ENCODE results near the gene GABARAP.

Gene GABARAP

GRCh38 chr17:7261379-7262191 lies 19.3 kb upstream of the GABARAP start:
- CTCF ChIA-PET, result interaction anchor here (1.6 kb wide), 1 partner anchor 35 kb away, joined by 6 read pairs; no protein-coding TSS in a partner anchor
- TF ChIP-seq, protein P1, sequence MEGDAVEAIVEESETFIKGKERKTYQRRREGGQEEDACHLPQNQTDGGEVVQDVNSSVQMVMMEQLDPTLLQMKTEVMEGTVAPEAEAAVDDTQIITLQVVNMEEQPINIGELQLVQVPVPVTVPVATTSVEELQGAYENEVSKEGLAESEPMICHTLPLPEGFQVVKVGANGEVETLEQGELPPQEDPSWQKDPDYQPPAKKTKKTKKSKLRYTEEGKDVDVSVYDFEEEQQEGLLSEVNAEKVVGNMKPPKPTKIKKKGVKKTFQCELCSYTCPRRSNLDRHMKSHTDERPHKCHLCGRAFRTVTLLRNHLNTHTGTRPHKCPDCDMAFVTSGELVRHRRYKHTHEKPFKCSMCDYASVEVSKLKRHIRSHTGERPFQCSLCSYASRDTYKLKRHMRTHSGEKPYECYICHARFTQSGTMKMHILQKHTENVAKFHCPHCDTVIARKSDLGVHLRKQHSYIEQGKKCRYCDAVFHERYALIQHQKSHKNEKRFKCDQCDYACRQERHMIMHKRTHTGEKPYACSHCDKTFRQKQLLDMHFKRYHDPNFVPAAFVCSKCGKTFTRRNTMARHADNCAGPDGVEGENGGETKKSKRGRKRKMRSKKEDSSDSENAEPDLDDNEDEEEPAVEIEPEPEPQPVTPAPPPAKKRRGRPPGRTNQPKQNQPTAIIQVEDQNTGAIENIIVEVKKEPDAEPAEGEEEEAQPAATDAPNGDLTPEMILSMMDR (IDR thresholded peaks at IDR 0.05; ENCODE audit: control extremely low read depth, extremely low read depth, low read depth, missing control alignments), result no peak
- peak; percentile 59 for DNase-seq (ENCODE audit: extremely low spot score)
- POLR2A ChIA-PET, result interaction anchor here (0.6 kb wide), 2 partner anchors 68 to 134 kb away, joined by 3 read pairs; partner anchors contain the start of gene NEURL4

DNA sequence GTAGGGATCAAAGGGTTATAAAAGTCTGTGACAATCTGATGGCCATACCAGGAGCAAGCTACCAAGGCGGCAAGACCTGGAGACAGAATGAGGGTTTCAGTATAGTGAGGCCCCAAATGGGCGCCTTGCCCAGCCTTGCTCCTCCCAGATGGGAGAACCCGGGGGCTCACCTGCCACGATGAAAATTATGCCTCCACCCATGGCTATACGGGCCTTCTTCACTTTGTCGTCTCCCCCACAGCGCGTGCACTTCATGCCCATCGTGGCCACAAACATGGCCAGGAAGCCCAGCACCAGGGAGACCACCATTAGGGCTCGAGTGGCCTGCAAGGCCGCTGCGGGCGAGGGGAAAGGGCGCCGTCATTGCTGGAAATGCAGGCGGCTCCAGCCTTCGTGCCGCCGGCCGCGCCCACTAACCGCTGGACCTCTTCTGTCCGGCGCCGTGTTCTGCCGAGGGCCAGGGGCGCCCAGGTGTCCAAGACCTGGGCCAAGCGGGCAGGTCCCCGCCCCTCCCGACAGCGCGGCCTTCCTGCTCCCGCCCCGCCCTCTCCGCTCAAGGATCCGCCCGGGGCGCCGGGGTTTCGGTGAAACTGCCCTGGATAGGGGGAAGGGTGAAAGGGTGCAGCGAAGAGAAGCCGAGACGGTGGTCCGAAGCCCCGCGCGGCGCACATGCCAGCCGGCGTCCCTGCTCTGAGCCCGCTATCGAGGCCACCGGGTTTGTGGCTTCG lies 18.6 kb upstream of the GABARAP start:
- DNase-seq (ENCODE audit: extremely low spot score), result no peak
- POLR2A ChIA-PET, result interaction anchor here (0.6 kb wide), 1 partner anchor 135 kb away, joined by 3 read pairs; no protein-coding TSS in a partner anchor
- TF ChIP-seq, protein P1 (IDR thresholded peaks at IDR 0.05; ENCODE audit: control extremely low read depth, extremely low read depth, low read depth, missing control alignments), result no peak
- CTCF ChIA-PET, result interaction anchor here (1.6 kb wide), 2 partner anchors 31 to 36 kb away, joined by 4 to 6 read pairs; no protein-coding TSS in a partner anchor

- ChIA-PET POLR2A (interaction anchor here (1.5 kb wide), 1 partner anchor 25 kb away, joined by 3 read pairs; no protein-coding TSS in a partner anchor), CTCF (interaction anchor here (0.9 to 1.6 kb wide), 2 partner anchors 32 to 36 kb away, joined by 4 to 5 read pairs; no protein-coding TSS in a partner anchor)
- TF ChIP-seq, protein P1 (IDR thresholded peaks at IDR 0.05; ENCODE audit: control extremely low read depth, extremely low read depth, low read depth, missing control alignments), result no peak
- DNase-seq (ENCODE audit: extremely low spot score), result no peak
These were observed 17.9 kb upstream of the GABARAP start for GRCh38 chr17:7260151-7260550.

DNA sequence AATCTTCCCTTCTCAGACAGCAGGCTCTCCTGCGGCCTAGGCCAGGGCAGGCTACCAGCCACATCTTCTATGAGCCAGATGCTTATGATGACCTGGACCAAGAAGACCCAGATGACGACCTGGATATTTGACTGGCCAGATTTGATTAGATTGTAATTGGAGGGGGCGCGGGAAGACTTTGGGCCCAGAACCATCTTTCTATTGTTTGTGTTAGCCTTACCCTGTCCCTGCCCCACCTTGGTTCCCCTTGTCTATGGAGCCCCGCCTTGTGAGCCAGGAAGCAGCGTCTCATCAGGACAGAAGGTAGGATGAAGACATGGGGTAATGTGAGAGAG lies 17.3 kb upstream of the GABARAP start:
- ChIA-PET POLR2A (interaction anchor here (1.5 kb wide), 1 partner anchor 25 kb away, joined by 3 read pairs; no protein-coding TSS in a partner anchor), CTCF (interaction anchor here (0.9 to 1.6 kb wide), 2 partner anchors 33 to 37 kb away, joined by 4 to 5 read pairs; no protein-coding TSS in a partner anchor)
- no peak for DNase-seq (ENCODE audit: extremely low spot score)
- TF ChIP-seq, protein P1 (IDR thresholded peaks at IDR 0.05; ENCODE audit: control extremely low read depth, extremely low read depth, low read depth, missing control alignments), result no peak

DNA sequence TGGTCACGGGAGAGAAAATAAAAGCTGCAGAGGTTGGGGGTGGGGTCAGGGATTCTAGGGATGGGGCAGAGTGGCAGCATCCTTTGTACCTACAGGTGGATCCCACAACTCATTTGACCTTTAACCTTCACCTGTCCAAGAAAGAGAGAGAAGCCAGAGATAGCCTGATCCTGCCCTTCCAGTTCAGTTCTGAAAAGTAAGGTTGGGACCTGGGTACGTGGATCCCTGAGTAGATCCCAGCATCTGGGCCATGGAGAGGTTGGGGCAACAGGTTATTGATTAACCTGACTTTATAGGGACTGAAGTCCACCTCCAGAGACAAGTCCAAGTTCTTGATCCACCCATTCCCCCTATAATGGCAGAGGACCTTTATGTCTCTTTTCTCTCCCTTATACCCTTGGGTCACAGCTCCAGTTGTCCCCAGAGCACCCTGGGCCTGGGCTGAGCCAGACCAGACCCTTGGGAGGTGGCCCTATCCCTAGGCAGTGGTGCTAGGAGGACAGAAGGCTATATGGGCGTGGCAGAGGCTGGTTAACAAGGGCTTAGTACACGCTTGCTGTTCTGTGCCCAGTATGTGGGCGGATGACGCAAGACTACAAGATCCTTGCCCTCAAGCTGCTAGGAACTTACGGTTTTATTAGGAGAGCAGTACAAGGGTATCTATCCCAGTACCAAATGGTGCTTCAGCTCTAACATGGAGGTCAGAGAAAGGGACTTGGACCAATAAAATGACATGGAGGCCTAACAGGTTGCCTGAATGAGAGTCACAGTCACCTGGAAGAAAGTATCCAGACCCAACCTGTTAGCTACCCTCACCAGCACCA lies 16.7 kb upstream of the GABARAP start:
- ChIA-PET POLR2A (interaction anchor here (1.5 kb wide), 1 partner anchor 24 kb away, joined by 3 read pairs; no protein-coding TSS in a partner anchor), CTCF (interaction anchor here (0.9 to 1.6 kb wide), 2 partner anchors 33 to 37 kb away, joined by 4 to 5 read pairs; no protein-coding TSS in a partner anchor)
- TF ChIP-seq, protein P1 (IDR thresholded peaks at IDR 0.05; ENCODE audit: control extremely low read depth, extremely low read depth, low read depth, missing control alignments), result no peak
- no peak for DNase-seq (ENCODE audit: extremely low spot score)
